Stimulated activated CD4-positive, alpha-beta T cell treated with anti-CD3 and anti-CD28 coated beads, Interleukin-12 subunit alpha, Interleukin-12 subunit beta, amount 100 ng/mL, for 48 hours (primary cell): ENCODE data around the gene NEB.
"Not testable (repeated sequence)": the region's sequence is repeated elsewhere in the genome, so short reads cannot be mapped to it uniquely, and the experiment has no call there.

Source experiments
- DNase-seq, 3 donors: peaks; one replicate each; pipeline ENCODE4 v3.0.0-alpha.2; 2020; ENCODE audit warnings: low read depth in 2 of 3, low spot score in 1 of 3

Gene NEB

DNA sequence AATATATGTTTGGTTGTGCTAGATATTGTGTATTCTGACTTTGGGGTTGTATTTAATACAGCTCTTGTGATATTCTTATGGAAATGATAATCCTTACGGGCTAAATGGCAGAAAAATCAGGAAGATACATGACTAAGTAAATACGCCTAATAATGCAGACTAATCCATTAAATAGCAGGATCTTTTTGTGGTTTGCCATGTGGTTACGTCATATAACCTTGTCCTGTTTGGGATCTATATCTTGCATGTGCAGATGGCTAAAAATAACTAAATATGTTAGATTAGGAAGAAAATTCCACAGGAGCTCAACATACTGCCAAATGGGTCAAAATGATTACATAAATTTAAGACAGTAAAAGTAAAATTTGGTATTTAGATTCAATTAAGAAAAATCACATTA is 83.0 kb downstream of the NEB start:
- no peak for DNase-seq

- no peak for DNase-seq
These were observed 83.8 kb downstream of the NEB start for GRCh38 chr2:151650456-151650855.

- no peak for DNase-seq
These were observed 84.3 kb downstream of the NEB start for GRCh38 chr2:151649966-151650365.

- no peak for DNase-seq
These were observed 84.9 kb downstream of the NEB start for GRCh38 chr2:151649400-151649799.

DNA sequence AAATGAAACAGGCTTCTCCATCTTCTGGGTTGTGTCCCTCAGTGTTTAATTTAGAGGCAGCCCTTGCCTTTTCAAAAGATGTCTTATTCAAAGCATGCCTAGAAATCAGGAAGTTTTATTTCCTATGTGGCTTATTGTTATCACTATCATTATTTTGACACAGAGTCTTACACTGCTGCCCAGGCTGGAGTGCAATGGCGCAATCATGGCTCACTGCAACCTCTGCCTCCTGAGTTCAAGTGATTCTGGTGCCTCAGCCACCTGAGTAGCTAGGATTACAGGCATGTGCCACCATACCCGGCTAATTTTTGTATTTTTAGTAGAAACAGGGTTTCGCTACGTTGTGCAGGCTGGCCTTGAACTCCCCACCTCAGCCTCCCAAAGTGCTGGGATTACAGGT is 87.8 kb downstream of the NEB start:
- DNase-seq, result not testable (repeated sequence)

DNA sequence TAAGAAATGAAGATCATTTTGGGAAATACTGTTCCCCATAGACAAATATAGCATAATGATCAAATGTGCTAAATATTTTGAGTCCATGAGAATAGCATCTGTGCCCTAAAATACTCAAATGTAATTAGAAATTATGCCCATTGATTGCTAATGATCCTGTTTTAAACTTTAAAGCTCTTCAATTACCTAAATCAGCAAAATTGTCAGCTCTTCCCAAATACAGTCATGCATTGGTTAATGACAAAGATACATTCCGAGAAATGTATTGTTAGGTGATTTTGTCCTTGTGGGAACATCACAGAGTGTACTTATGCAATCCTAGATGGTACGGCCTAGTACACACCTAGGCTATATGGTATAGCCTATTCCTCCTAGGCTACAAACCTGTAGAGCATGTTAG is 89.7 kb downstream of the NEB start:
- DNase-seq, result no peak

DNA sequence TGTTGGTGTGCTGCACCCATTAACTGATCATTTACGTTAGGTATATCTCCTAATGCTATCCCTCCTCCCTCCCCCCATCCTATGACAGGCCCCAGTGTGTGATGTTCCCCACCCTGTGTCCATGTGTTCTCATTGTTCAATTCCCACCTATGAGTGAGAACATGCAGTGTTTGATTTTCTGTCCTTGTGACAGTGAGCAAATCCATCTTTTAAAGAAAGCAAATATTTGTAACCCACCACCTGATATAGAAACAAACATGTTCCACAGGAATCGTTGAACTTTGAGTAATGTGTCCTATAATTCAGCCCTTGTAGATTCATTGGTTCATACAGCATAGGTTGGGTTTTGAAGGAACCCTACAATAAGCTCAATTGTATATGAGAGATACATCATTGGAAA is 92.4 kb downstream of the NEB start:
- not testable (repeated sequence) for DNase-seq

DNA sequence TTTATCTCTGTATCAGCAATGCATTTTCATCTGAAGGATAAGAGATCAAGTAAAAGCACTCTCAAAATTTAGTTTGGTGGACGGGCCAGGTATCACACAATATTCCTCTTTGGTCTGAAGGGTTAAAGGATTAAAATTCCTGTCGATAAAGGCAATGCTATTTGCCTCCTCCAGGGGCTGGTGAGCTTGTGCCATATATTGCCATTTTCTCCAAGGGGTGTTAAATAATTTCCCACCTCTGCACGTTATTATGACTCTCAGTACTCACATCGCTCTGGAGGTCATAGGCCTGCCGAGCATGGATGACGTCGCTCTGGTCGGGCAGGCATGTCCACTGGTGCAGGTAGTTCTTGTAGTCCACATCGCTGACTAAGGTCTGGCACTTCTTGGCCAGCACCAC is 94.2 kb downstream of the NEB start:
- DNase-seq, result no peak

DNA sequence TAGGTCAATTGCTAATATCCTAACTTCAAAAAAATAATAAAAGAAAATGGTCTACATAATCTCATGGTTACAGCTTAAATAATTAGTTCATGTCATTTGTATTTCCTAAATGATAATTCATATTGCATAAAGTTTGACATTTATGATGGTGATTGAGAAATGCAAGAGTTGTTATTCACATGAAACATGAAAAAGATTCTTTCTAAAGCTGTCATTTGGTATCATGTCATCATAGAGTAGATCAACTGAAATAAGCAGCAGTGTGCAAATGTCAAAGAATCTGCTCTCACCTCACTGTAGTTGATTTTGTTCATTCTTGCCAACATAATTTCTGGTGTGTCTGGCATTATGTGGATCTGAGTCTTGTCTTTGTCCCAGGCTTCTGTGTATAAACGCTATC is 95.3 kb downstream of the NEB start:
- DNase-seq, result no peak

DNA sequence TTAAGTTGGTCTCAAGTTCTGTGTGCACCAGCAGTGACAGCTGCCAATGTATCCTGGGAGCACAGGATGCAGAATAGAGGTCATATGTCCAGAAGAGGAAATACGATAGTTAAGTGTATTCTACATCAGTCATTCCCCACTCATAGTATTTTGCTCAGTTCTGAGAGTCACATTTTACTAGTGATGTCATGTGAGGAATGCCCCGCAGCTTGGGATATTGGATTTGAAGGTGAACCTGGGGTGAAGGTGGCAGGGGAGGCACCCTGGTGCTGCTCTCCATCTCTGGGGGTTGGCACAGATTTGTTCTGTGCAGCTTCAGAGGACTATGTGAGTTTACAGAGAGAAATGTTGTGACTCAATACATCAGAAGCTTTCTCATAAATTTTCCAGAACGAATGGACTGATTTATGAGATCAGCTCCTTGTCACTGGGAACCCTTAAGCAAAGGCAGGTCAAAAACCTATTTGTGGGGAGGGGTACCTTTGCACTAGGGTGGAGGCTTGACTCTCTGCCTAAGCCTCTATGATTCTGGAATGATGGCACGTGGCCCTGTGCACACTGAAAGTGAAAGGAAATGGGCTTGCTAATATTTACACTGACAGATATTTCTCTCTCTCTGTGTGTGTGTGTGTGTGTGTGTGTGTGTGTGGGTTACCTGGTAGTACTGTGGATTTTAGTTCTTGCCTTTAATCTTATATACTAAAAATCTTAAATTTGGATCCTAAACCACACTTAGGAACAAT is 95.9 kb downstream of the NEB start:
- DNase-seq, result no peak

DNA sequence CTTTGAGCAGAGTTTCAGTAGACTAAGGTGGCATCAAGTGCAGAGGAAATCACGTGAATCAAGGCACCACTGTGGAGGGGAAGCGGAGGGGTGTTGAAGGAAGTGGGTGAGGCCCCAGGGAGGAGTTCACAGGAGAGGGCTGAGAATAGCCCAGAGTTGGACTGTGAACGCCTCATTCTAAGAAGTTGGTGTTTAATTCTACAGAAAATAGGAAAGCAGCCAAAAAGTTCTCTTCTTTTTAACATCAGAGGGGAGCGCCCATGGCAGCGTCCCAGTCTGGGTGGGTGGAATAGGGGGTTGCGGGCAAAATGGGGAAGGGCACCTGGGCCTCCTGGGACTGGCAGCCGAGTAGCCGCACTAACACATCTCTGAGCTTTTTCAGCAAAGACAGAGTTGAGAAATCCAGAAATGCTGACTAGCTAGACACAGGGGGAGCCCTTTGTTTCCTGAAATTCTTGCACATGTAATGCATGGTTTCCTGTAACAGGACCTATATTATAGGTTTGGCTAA is 97.0 kb downstream of the NEB start:
- DNase-seq, result peak in 2 of 3 donors; percentile 17 to 27

- DNase-seq, result no peak
These were observed 99.4 kb downstream of the NEB start for GRCh38 chr2:151634736-151635467.

GRCh38 chr2:151632993-151633565 is 101.2 kb downstream of the NEB start:
- no peak for DNase-seq

- DNase-seq, result no peak
These were observed 103.9 kb downstream of the NEB start for GRCh38 chr2:151630372-151630771.

- no peak for DNase-seq
These were observed 106.9 kb downstream of the NEB start for GRCh38 chr2:151627353-151627752.

GRCh38 chr2:151624271-151624670 is 110.0 kb downstream of the NEB start:
- DNase-seq, result no peak

GRCh38 chr2:151623631-151624030 is 110.6 kb downstream of the NEB start:
- no peak for DNase-seq

DNA sequence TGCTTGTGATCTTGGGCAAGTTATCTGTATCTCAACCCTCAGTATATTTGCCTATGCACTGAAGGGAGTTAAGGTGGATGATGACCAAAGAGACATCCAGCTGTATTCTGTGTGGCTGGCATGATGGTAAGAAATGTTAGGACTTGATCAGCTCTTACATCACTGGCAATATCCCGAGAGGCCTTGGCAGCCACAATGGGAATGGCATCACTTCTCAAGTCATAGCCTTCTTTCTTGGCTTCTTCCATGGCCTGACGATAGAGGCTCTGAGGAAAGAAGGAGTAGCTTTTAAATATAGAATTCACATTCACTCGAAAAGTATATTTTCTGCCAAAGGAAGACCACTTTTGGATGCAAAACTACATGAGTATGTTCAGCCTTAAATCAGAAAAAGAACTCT is 113.5 kb downstream of the NEB start:
- DNase-seq, result no peak

DNA sequence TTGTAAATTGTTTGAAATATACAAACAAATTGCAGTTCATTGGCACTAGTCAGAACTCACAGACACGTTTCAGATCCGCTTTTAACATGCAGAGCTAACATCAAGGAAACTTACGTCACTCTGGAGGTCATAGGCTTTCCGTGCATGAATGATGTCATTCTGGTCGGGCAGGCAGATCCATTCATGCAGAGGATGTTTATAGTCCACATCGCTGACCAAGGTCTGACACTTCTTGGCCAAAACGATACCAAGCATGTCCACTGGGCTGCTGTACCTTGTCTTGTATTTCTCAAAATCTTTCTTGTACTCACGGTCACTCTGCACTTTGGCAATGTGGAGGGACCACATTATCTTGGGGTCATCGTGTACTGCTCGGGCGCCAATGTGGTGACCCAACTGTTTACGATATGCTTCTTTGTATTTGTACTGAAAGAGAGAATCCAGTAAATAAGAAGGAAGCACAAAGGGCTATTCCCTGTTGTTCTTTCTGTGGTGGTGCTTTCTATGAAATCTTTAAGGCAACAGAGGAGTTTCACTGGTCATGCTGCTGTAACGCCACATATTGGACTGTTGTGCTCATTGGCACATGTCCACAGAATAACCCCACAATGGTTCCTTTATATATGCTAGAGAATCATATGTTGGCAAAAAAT is 114.8 kb downstream of the NEB start:
- DNase-seq, result no peak

- no peak for DNase-seq
These were observed 117.4 kb downstream of the NEB start for GRCh38 chr2:151616760-151617339.

DNA sequence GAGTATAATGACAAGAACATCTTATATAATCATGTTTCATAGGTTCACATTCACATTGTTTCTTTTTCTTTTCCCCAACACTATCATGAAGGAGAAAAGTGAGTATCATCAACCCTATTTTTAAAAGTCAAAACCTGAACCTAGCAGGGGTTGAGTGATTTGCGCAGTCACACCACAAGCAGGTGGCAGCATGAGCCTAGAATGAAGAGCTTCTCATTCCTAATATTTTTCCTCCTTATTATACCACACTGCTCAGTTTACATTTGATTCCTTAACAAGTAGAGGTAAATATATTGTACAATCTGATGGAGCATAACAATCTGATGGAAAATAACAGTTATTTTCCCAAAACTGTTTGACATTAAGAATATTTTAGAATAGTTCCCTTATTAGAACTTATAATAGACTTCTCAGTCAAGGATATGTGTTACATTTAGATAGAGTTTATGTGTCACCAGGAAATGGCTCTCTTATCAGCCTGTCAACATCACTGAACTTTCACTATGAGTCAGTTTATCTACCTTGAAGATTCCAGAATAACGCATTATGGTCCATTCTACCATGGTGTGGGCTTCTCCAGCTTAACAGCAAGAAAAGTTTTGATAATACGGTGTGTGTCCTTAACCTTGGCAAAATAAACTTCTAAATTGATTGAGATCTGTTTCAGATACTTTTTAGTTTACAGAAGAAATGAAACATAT is 119.5 kb downstream of the NEB start:
- DNase-seq, result no peak
